Kidney (tissue), 14 donors: ENCODE results near the gene MC5R. TPM values are rescaled to one million over a fixed set of nuclear protein-coding genes. Genes with fewer than 3 reads are reported as not detected.

ENCODE experiments used
- DNase-seq, 5 donors: peaks; one replicate each; pipeline ENCODE4 v3.0.0-alpha.2; 2013 to 2020
- FAIRE-seq: peaks from 2 replicates; lab custom pipeline; 2012; peaks lifted over from hg19 to GRCh38; lab: Jason Lieb, UNC
- H3K27ac ChIP-seq, 2 donors: one replicate each; pipeline ENCODE4 v1.7.0; 2013; ENCODE audit warnings: low read depth in 2 of 2, low read length in 2 of 2, inconsistent platforms in 1 of 2
- H3K27me3 ChIP-seq: one replicate; pipeline ENCODE4 v1.7.1; 2013; ENCODE audit warnings: low read length, inconsistent platforms; ENCODE audit not compliant: control insufficient read depth, insufficient read depth
- H3K36me3 ChIP-seq, 3 donors: one replicate each; pipeline versions ENCODE4 v1.7.0 to v1.7.1; 2013; ENCODE audit warnings: low read length in 3 of 3, control low read depth in 1 of 3, inconsistent platforms in 1 of 3; ENCODE audit not compliant: insufficient read depth in 3 of 3, control insufficient read depth in 2 of 3
- H3K4me1 ChIP-seq, 3 donors: one replicate each; pipeline versions ENCODE4 v1.7.0 to v1.7.1; 2013; ENCODE audit warnings: low read length in 3 of 3, inconsistent platforms in 1 of 3, low read depth in 1 of 3; ENCODE audit not compliant: control insufficient read depth in 2 of 3, insufficient read depth in 2 of 3
- H3K4me3 ChIP-seq, 3 donors: one replicate each; pipeline versions ENCODE4 v1.7.0 to v1.8.1; 2013; ENCODE audit warnings: low read length in 3 of 3, control low read depth in 1 of 3, inconsistent platforms in 1 of 3
- H3K9ac ChIP-seq, 3 donors: one replicate each; pipeline versions ENCODE4 v1.7.0 to v1.7.1; 2013; ENCODE audit warnings: low read length in 3 of 3, control low read depth in 1 of 3, inconsistent platforms in 1 of 3
- H3K9me3 ChIP-seq, 3 donors: one replicate each; pipeline versions ENCODE4 v1.7.0 to v1.7.1; 2013; ENCODE audit warnings: low read length in 3 of 3, control low read depth in 1 of 3, inconsistent platforms in 1 of 3; ENCODE audit not compliant: control insufficient read depth in 2 of 3, insufficient read depth in 1 of 3
- CTCF ChIP-seq: IDR thresholded peaks from 3 replicates; pipeline ENCODE4 v1.5.1; 2012; ENCODE audit warnings: mild to moderate bottlenecking, moderate library complexity, borderline replicate concordance; ENCODE audit not compliant: insufficient read depth; ENCODE audit errors: extremely low read depth
- intact Hi-C: fragments of 100-400 bp; cut with DNase I; formaldehyde crosslinking; loops from one replicate; pipeline ENCODE4 v1.11.1; 2022
- polyA plus RNA-seq: library from polyadenylated mRNA; stranded (reverse); fragments of 350-450 nt; fragmentation: Illumina TruSeq; extraction: RNeasy Lipid Tissue Mini Kit (QIAGEN cat#74804); gene quantifications from one replicate; pipeline ENCODE4 v1.2.3, GENCODE V29; 2014; ENCODE audit warnings: low read depth, low replicate concordance; ENCODE audit not compliant: insufficient read depth
- total RNA-seq: library from RNA; stranded (reverse); fragmentation: NEBNext Ultra II Directional; extraction: Animal tissue kit (Norgen Biotek cat#: 25700); gene quantifications from one replicate; pipeline ENCODE4 v1.2.1, GENCODE V29; 2021
- donor health status: control.
- donor health status: control.
- donor health status: control.
- donor health status: control.
- donor health status: control.
- donor health status: DM: yes; HTN: yes; CAD: no.
- donor health status: Normal renal cell carcinoma (clear cell type).

MC5R gene
- total and polyA plus RNA-seq, 2 donors from 2014 or later: not detected

- FAIRE-seq (no peak), DNase-seq (peak; percentile 78 to 89 (median 86))
- H3K36me3 ChIP-seq: no peaks in the 10 kb centered on the region
- no peaks in the 10 kb centered on the region for H3K27me3 ChIP-seq
- TF ChIP-seq CTCF: peak; percentile 38
- H3K4me1 ChIP-seq: peaks cover 0 to 8% (median 0%) of the 10 kb centered on the region in 3 donors
- no peak overlapping the region for H3K27ac ChIP-seq
- H3K9ac ChIP-seq: peak overlapping the region in 2 of 3 donors; percentile 16 to 45
- peak overlapping the region; percentile 50 to 60 (median 60) for H3K4me3 ChIP-seq
- H3K9me3 ChIP-seq: no peaks in the 10 kb centered on the region
- intact Hi-C loops: no loop called here
These were observed 23.3 kb upstream of the MC5R start for GRCh38 chr18:13800505-13801259.

- no peak for FAIRE-seq
- peaks cover 0 to 8% (median 0%) of the 10 kb centered on the region in 3 donors for H3K4me1 ChIP-seq
- TF ChIP-seq CTCF: no peak
- H3K4me3 ChIP-seq: peak overlapping the region; percentile 50 to 60 (median 60)
- DNase-seq: no peak
- H3K9me3 ChIP-seq: no peaks in the 10 kb centered on the region
- H3K36me3 ChIP-seq: no peaks in the 10 kb centered on the region
- no peak overlapping the region for H3K27ac ChIP-seq
- H3K9ac ChIP-seq: peak overlapping the region in 2 of 3 donors; percentile 16 to 45
- intact Hi-C loops: no loop called here
- no peaks in the 10 kb centered on the region for H3K27me3 ChIP-seq
These were observed 22.7 kb upstream of the MC5R start for GRCh38 chr18:13801260-13801601.

GRCh38 chr18:13804305-13804704 is 19.6 kb upstream of the MC5R start:
- no peak overlapping the region for H3K9ac ChIP-seq
- H3K36me3 ChIP-seq: no peaks in the 10 kb centered on the region
- H3K27me3 ChIP-seq: no peaks in the 10 kb centered on the region
- FAIRE-seq (no peak), DNase-seq (no peak)
- peaks cover 0 to 8% (median 0%) of the 10 kb centered on the region in 3 donors for H3K4me1 ChIP-seq
- no peak overlapping the region for H3K27ac ChIP-seq
- no peaks in the 10 kb centered on the region for H3K9me3 ChIP-seq
- intact Hi-C loops: no loop called here
- H3K4me3 ChIP-seq: no peak overlapping the region
- TF ChIP-seq CTCF: no peak
